SU-DHL-6 (cell line): Measurements from ENCODE around the gene MME.
"Not testable (repeated sequence)": the region's sequence is repeated elsewhere in the genome, so short reads cannot be mapped to it uniquely, and the experiment has no call there.

Experiments used
- EZH2phosphoT487 ChIP-seq: fragments of 200-600 bp; sonication (generic), shearing (Covaris generic); conservative IDR thresholded peaks from 2 replicates; pipeline ENCODE4 v1.6.1; 2018; ENCODE audit warnings: mild to moderate bottlenecking, antibody characterized with exemption, low read length, moderate library complexity, mixed read lengths
- TF ChIP-seq, protein P1 (sequence below): fragments of 200-600 bp; sonication (generic); IDR thresholded peaks from one replicate; pipeline ENCODE4 v1.5.1; 2017; ENCODE audit warnings: antibody characterized with exemption, mild to moderate bottlenecking, low read length, moderate library complexity; ENCODE audit not compliant: insufficient read depth, poor library complexity, severe bottlenecking

DNA sequence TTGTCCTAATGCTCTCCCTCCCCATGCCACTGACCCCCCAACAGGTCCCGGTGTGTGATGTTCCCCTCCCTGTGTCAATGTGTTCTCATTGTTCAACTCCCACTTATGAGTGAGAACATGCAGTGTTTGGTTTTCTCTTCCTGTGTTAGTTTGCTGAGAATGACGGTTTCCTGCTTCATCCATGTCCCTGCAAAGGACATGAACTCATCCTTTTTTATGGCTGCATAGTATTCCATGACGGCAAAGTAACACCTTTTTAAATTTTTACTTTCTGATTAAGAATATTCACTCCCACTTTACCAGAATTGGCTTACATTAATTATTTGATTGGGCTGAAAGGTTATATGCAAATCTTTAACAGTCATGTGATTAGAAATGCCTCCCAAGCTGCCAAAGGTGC is 135.9 kb downstream of the MME start:
- TF ChIP-seq, protein P1, sequence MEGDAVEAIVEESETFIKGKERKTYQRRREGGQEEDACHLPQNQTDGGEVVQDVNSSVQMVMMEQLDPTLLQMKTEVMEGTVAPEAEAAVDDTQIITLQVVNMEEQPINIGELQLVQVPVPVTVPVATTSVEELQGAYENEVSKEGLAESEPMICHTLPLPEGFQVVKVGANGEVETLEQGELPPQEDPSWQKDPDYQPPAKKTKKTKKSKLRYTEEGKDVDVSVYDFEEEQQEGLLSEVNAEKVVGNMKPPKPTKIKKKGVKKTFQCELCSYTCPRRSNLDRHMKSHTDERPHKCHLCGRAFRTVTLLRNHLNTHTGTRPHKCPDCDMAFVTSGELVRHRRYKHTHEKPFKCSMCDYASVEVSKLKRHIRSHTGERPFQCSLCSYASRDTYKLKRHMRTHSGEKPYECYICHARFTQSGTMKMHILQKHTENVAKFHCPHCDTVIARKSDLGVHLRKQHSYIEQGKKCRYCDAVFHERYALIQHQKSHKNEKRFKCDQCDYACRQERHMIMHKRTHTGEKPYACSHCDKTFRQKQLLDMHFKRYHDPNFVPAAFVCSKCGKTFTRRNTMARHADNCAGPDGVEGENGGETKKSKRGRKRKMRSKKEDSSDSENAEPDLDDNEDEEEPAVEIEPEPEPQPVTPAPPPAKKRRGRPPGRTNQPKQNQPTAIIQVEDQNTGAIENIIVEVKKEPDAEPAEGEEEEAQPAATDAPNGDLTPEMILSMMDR: not testable (repeated sequence)
- TF ChIP-seq EZH2phosphoT487: not testable (repeated sequence)
